Heart right ventricle (tissue), 16 donors: ENCODE results near the gene UBE2I. TPM values are rescaled to one million over a fixed set of nuclear protein-coding genes. Genes with fewer than 3 reads are reported as not detected.

Source experiments
- ATAC-seq, 8 donors: fragments of 200-7000 bp; cut with Tn5 transposase; one replicate each; pipeline ENCODE4 v1.9.1; 2020; ENCODE audit warnings: mild to moderate bottlenecking in 8 of 8, moderate library complexity in 8 of 8, moderate number of reproducible peaks in 1 of 8
- DNase-seq, 2 donors: peaks; one replicate each; pipeline ENCODE4 v3.0.0-alpha.2; 2020
- H3K27ac ChIP-seq, 10 donors: fragments of 200-600 bp; sonication (generic) in 2 of 10; one replicate each; pipeline versions ENCODE4 v1.5.0 to v1.8.0; 2020 to 2022; ENCODE audit warnings: mild to moderate bottlenecking in 3 of 10
- H3K27me3 ChIP-seq, 7 donors: fragments of 200-600 bp; one replicate each; pipeline ENCODE4 v1.8.0; 2021 to 2022; ENCODE audit warnings: mild to moderate bottlenecking in 2 of 7
- H3K36me3 ChIP-seq, 9 donors: fragments of 200-600 bp; sonication (generic) in 1 of 9; one replicate each; pipeline versions ENCODE4 v1.5.0 to v1.8.0; 2020 to 2022; ENCODE audit warnings: mild to moderate bottlenecking in 2 of 9
- H3K4me1 ChIP-seq, 9 donors: fragments of 200-600 bp; sonication (generic) in 1 of 9; one replicate each; pipeline versions ENCODE4 v1.5.0 to v1.8.0; 2020 to 2022; ENCODE audit warnings: mild to moderate bottlenecking in 4 of 9
- H3K4me3 ChIP-seq, 10 donors: fragments of 200-600 bp; sonication (generic) in 2 of 10; one replicate each; pipeline versions ENCODE4 v1.5.0 to v1.8.0; 2020 to 2022; ENCODE audit warnings: mild to moderate bottlenecking in 7 of 10, moderate library complexity in 2 of 10
- H3K9me3 ChIP-seq, 11 donors: fragments of 200-600 bp in 10 of 11; sonication (generic) in 2 of 11; one replicate each; pipeline versions ENCODE4 v1.5.0 to v1.8.0; 2013 to 2022; ENCODE audit warnings: mild to moderate bottlenecking in 2 of 11, control low read depth in 1 of 11, moderate library complexity in 1 of 11
- CTCF ChIP-seq, 9 donors: fragments of 200-600 bp; sonication (generic) in 2 of 9; IDR thresholded peaks; one replicate each; pipeline versions ENCODE4 v1.5.0 to v1.8.0; 2021 to 2022; ENCODE audit warnings: antibody characterized with exemption in 9 of 9, mild to moderate bottlenecking in 5 of 9, moderate library complexity in 1 of 9
- WGBS, 2 donors: extraction: QIAGEN DNeasy Blood & Tissue Kit; methylation state at CpG; one replicate each; pipeline ENCODE4 v1.1.7; 2013; ENCODE audit warnings: inconsistent platforms in 1 of 2; 5-methylcytosine and 5-hydroxymethylcytosine counted together
- intact Hi-C, 10 donors: fragments of 100-400 bp; cut with DNase I; formaldehyde crosslinking; loops; one replicate each; pipeline versions ENCODE4 v1.11.1 to v1.14.2; 2022
- polyA plus RNA-seq, 2 donors: library from polyadenylated mRNA; stranded (reverse); fragments of 200-250 nt; gene quantifications; one replicate each; pipeline ENCODE4 v1.2.3, GENCODE V29; 2013
- total RNA-seq, 10 donors: library from RNA; stranded (reverse); fragmentation: NEBNext Ultra II Directional in 3 of 10; extraction: Animal tissue kit (Norgen Biotek cat#: 25700) in 3 of 10; gene quantifications; one replicate each; pipeline versions ENCODE4 v1.2.1 to v1.2.4, GENCODE V29; 2021 to 2023
- donor health status: Arrhythmogenic right ventricular cardiomyopathy.
- donor health status: ischemic (EF 13 %, LVEDD 7.1; RV severe dilation, severe dysfunction).
- donor health status: healthy with polysubstance abuse.
- donor health status: DM: no; HTN: yes; CAD: no.
- donor health status: DM: no; HTN: no; CAD: no.
- donor health status: ischemic (EF 25% LVEDD 6.9; RV normal size, moderate dysfunction).
- donor health status: ischemic (EF 25% LVEDD 5.7; RV mildly dilated, moderate dysfunction).
- donor health status: healthy.
- donor health status: DM: yes; HTN: yes; CAD: no.
- donor health status: Ischemic cardiomyopathy.
- donor health status: ischemic (EF 35%, LVEDD 5.7; RV mildly dilated, moderate dysfunction).
- donor health status: nonischemic (EF 11% LVEDD 7.7; RV severe dilation, severe dysfunction).
- donor health status: DM: yes; HTN: yes; CAD: no.
- donor health status: PGD.
- donor health status: ischemic (EF 29% LVEDD 5.4; RV normal size, mild dysfunction).
- donor health status: nonischemic (EF 23%, LVEDD 6.1; RV moderate dilation, normal function).

Gene UBE2I
- total and polyA plus RNA-seq, 12 donors: 63.1 to 99.8 (median 83.6) TPM

GRCh38 chr16:1351215-1351581, 41.8 kb downstream of the UBE2I start:
- ATAC-seq (peak in 1 of 8 donors; percentile 19), DNase-seq (no peak)
- intact Hi-C loops: loop anchor here in 2 of 10 donors (5.0 kb wide), 2 partner anchors 39 to 44 kb away; partner anchors contain the start of gene UBE2I (in 1 of the 2)
- WGBS, 2 donors: 0 to 1% methylated on average over 33 to 35 of the region's 35 CpGs
- no peaks in the 10 kb centered on the region for H3K27me3 ChIP-seq
- no peak for TF ChIP-seq CTCF (IDR thresholded peaks at IDR 0.05)
- H3K4me1 ChIP-seq: peaks cover 11 to 40% (median 32%) of the 10 kb centered on the region in 9 donors
- peaks cover 0 to 39% (median 14%) of the 10 kb centered on the region in 9 donors for H3K36me3 ChIP-seq
- H3K9me3 ChIP-seq: no peaks in the 10 kb centered on the region
- H3K27ac ChIP-seq: peak overlapping the region in 9 of 10 donors; percentile 69 to 90 (median 83)
- peak overlapping the region; percentile 68 to 99 (median 97) for H3K4me3 ChIP-seq

- DNase-seq (peak; percentile 82 to 90), ATAC-seq (peak; percentile 65 to 91 (median 82))
- Histone ChIP-seq H3K9me3 (no peaks in the 10 kb centered on the region), H3K4me1 (peaks cover 11 to 40% (median 32%) of the 10 kb centered on the region in 9 donors), H3K4me3 (peak within 1 kb of the TSS; percentile 68 to 99 (median 97)), H3K27ac (peak within 1 kb of the TSS in 9 of 10 donors; percentile 69 to 90 (median 83)), H3K36me3 (peaks cover 0 to 38% (median 14%) of the 10 kb centered on the region in 9 donors), H3K27me3 (no peaks in the 10 kb centered on the region)
- 0% methylated on average over 84 to 98 of the region's 98 CpGs for WGBS, 2 donors
- intact Hi-C loops: loop anchor here in 2 of 10 donors (5.0 kb wide), 2 partner anchors 39 to 44 kb away; partner anchors contain the start of gene UBE2I (in 1 of the 2)
- no peak for TF ChIP-seq CTCF (IDR thresholded peaks at IDR 0.05)
These were observed 42.3 kb downstream of the UBE2I start, which contains the start of the genes GNPTG and TSR3 for GRCh38 chr16:1351582-1352362. GNPTG (plus strand) TSS chr16:1351931; CDS start chr16:1351966, 35 bp downstream. TSR3 (minus strand) TSS chr16:1351878; CDS start chr16:1351804, 74 bp downstream.

GRCh38 chr16:1354815-1355540, 45.5 kb downstream of the UBE2I start:
- ATAC-seq (no peak), DNase-seq (no peak)
- H3K36me3 ChIP-seq: peaks cover 0 to 30% (median 0%) of the 10 kb centered on the region in 9 donors
- no peaks in the 10 kb centered on the region for H3K27me3 ChIP-seq
- intact Hi-C loops: loop anchor here in 2 of 10 donors (5.0 kb wide), 2 partner anchors 43 to 48 kb away; partner anchors contain the start of gene UBE2I (in 1 of the 2)
- WGBS, 2 donors: 89% methylated on average over 48 to 49 of the region's 49 CpGs
- TF ChIP-seq CTCF (IDR thresholded peaks at IDR 0.05): no peak
- peaks cover 11 to 40% (median 34%) of the 10 kb centered on the region in 9 donors for H3K4me1 ChIP-seq
- H3K9me3 ChIP-seq: no peaks in the 10 kb centered on the region
- H3K4me3 ChIP-seq: no peak overlapping the region
- no peak overlapping the region for H3K27ac ChIP-seq

GRCh38 chr16:1355591-1355990, 46.2 kb downstream of the UBE2I start:
- Histone ChIP-seq H3K27ac (no peak overlapping the region), H3K36me3 (peaks cover 0 to 30% (median 0%) of the 10 kb centered on the region in 9 donors), H3K4me1 (peaks cover 10 to 35% (median 28%) of the 10 kb centered on the region in 9 donors), H3K4me3 (no peak overlapping the region), H3K27me3 (no peaks in the 10 kb centered on the region), H3K9me3 (no peaks in the 10 kb centered on the region)
- WGBS, 2 donors: 86 to 88% methylated on average over 15 of the region's 15 CpGs
- no peak for TF ChIP-seq CTCF (IDR thresholded peaks at IDR 0.05)
- intact Hi-C loops: no loop called here
- DNase-seq: no peak
- no peak for ATAC-seq
